GM12878 (cell line): Measurements from ENCODE around the gene INPP5D. TPM values are rescaled to one million over a fixed set of nuclear protein-coding genes. Genes with fewer than 3 reads are reported as not detected.

ENCODE experiments used
- ATAC-seq: fragments of 200-7000 bp; cut with Tn5 transposase; 3 replicates; pipeline ENCODE4 v1.9.1; 2020; ENCODE audit warnings: mild to moderate bottlenecking, moderate library complexity
- BruUV-seq: library from RNA; stranded (reverse); fragments of 400-500 nt; replicated peaks from 2 replicates; lab custom pipeline; 2021; lab: Mats Ljungman, UMichigan
- CTCF ChIA-PET: fragments of 300-600 bp; sonication (Branson Sonifier 250); formaldehyde crosslinking; extraction: SDS; loops from one replicate; lab custom pipeline; 2021; ENCODE audit warnings: inconsistent platforms; lab: Yijun Ruan, JAX
- POLR2A ChIA-PET: fragments of 350-600 bp; formaldehyde crosslinking; extraction: SDS; loops from one replicate; lab custom pipeline; 2021; ENCODE audit warnings: inconsistent platforms; lab: Charles Lee
- RAD21 ChIA-PET: fragments of 300-600 bp; sonication (Branson Sonifier 250); formaldehyde crosslinking; loops from one replicate; lab custom pipeline; 2023; ENCODE audit warnings: antibody characterized with exemption; ENCODE audit not compliant: unreplicated experiment; lab: Charles Lee
- SMC1A ChIA-PET: fragments of 300-600 bp; sonication (Branson Sonifier 250); formaldehyde crosslinking; loops from one replicate; lab custom pipeline; 2023; ENCODE audit not compliant: unreplicated experiment, uncharacterized antibody; lab: Charles Lee
- DNase-seq: peaks from one replicate; pipeline ENCODE4 v3.0.0-alpha.2; 2011; ENCODE audit warnings: low read depth, low spot score
- FAIRE-seq: peaks from 3 replicates; lab custom pipeline; 2011; peaks lifted over from hg19 to GRCh38; lab: Jason Lieb, UNC
- H2AFZ ChIP-seq: 2 replicates; pipeline ENCODE4 v1.6.0; 2011; ENCODE audit warnings: low read depth, low read length, control low read depth; ENCODE audit not compliant: control insufficient read depth
- H3K27ac ChIP-seq: 2 replicates; pipeline ENCODE4 v1.5.1; 2011; ENCODE audit warnings: control low read depth; ENCODE audit not compliant: control insufficient read depth, insufficient read depth
- H3K27me3 ChIP-seq, 2 experiments: replicated peaks in 1 of 2; 2 replicates each; pipeline versions ENCODE4 v1.6.0 to v1.6.1; 2011; ENCODE audit warnings: low read length in 1 of 2; ENCODE audit not compliant: control insufficient read depth in 2 of 2, insufficient read depth in 2 of 2
- H3K36me3 ChIP-seq, 2 experiments: 2 replicates each; pipeline ENCODE4 v1.5.1; 2011; ENCODE audit warnings: low read length in 1 of 2; ENCODE audit not compliant: control insufficient read depth in 2 of 2, insufficient read depth in 2 of 2
- H3K4me1 ChIP-seq: 2 replicates; pipeline ENCODE4 v1.6.1; 2011; ENCODE audit warnings: mild to moderate bottlenecking, low read length, moderate library complexity, mixed read lengths; ENCODE audit not compliant: control insufficient read depth, insufficient read depth
- H3K4me2 ChIP-seq: 2 replicates; pipeline ENCODE4 v1.6.0; 2011; ENCODE audit warnings: control low read depth; ENCODE audit not compliant: control insufficient read depth, insufficient read depth
- H3K4me3 ChIP-seq: fragments of 200-600 bp; sonication (generic); 2 replicates; pipeline ENCODE4 v1.5.1; 2016
- H3K79me2 ChIP-seq: 2 replicates; pipeline ENCODE4 v1.6.0; 2011; ENCODE audit warnings: low read length; ENCODE audit not compliant: control insufficient read depth, insufficient read depth
- H3K9ac ChIP-seq: 2 replicates; pipeline ENCODE4 v1.8.0; 2011; ENCODE audit warnings: low read length, control low read depth, mixed read lengths; ENCODE audit not compliant: control insufficient read depth, insufficient read depth
- H3K9me3 ChIP-seq: replicated peaks from 3 replicates; pipeline ENCODE4 v1.5.1; 2011; ENCODE audit warnings: mild to moderate bottlenecking, low read length; ENCODE audit not compliant: control insufficient read depth, insufficient read depth
- H4K20me1 ChIP-seq: 2 replicates; pipeline ENCODE4 v1.6.0; 2011; ENCODE audit not compliant: control insufficient read depth, insufficient read depth
- STAT1 ChIP-seq: fragments of 450-650 bp; conservative IDR thresholded peaks from 2 replicates; pipeline ENCODE4 v1.6.1; 2014; ENCODE audit warnings: antibody characterized with exemption, mild to moderate bottlenecking
- ZNF687 ChIP-seq: fragments of 450-650 bp; IDR thresholded peaks from 2 replicates; pipeline ENCODE4 v1.6.1; 2017; ENCODE audit warnings: mild to moderate bottlenecking, moderate library complexity
- WGBS: methylation state at CpG from one replicate; pipeline ENCODE4 v1.1.6; 2016; ENCODE audit warnings: low lambda C conversion rate; ENCODE audit not compliant: insufficient replicate concordance, insufficient coverage; ENCODE audit errors: missing lambda C conversion rate; 5-methylcytosine and 5-hydroxymethylcytosine counted together
- in situ Hi-C: fragments of 300-500 bp; cut with MboI; formaldehyde crosslinking; loops from 9 replicates; pipeline ENCODE4 v1.14.3; 2018; ENCODE audit warnings: mixed read lengths
- intact Hi-C: fragments of 100-400 bp; cut with micrococcal nuclease; formaldehyde crosslinking; loops from one replicate; pipeline ENCODE4 v1.14.2; 2022; ENCODE audit not compliant: unreplicated experiment
- polyA plus RNA-seq, 11 experiments: library from polyadenylated mRNA; depleted of rRNA in 4 of 11; unstranded in 6 of 11; stranded (reverse) in 5 of 11; fragments of >200 nt; fragmentation: Nextera tagmentation in 4 of 11; fragmentation: Illumina TruSeq in 1 of 11; extraction: Ambion mirVana in 4 of 11; extraction: Trizol in 1 of 11; gene quantifications; 1 replicate in 1 of 11; 2 replicates in 10 of 11; pipeline versions ENCODE4 v1.2.1 to v1.2.3, GENCODE V29; 2011 to 2016; ENCODE audit warnings: inconsistent platforms in 2 of 11, missing spikeins in 2 of 11, low read depth in 1 of 11
- total RNA-seq, 4 experiments: library from RNA; depleted of rRNA in 3 of 4; stranded (reverse); fragments of >200 nt in 3 of 4; fragmentation: Illumina TruSeq in 1 of 4; extraction: Trizol in 1 of 4; gene quantifications; 2 replicates each; pipeline versions ENCODE4 v1.2.1 to v1.2.3, GENCODE V29; 2013 to 2021
- TF ChIP-seq, protein P1 (sequence below): fragments of 150-350 bp; IDR thresholded peaks from 2 replicates; pipeline ENCODE4 v1.6.1; 2014; ENCODE audit warnings: mild to moderate bottlenecking, low read depth, low read length

INPP5D gene
- total and polyA plus RNA-seq, 10 of the 15 experiments (the other 5 are each of a cell fraction or from before 2014, with no cell fraction given): 11.8 to 139 (median 88.8) TPM

GRCh38 chr2:233218836-233219235, 158.7 kb downstream of the INPP5D start:
- ChIA-PET POLR2A (no interaction called here), RAD21 (no interaction called here), SMC1A (interaction anchor here (0.9 to 1.0 kb wide), 2 partner anchors 9 to 32 kb away, joined by 3 to 5 read pairs; no protein-coding TSS in a partner anchor), CTCF (no interaction called here)
- ATAC-seq (no peak), DNase-seq (no peak), FAIRE-seq (no peak)
- no peaks in the 10 kb centered on the region for H4K20me1 ChIP-seq
- no peak overlapping the region for H3K4me3 ChIP-seq
- no peaks in the 10 kb centered on the region for H3K9me3 ChIP-seq
- intact Hi-C loops (no loop called here), in situ Hi-C loops (no loop called here)
- H2AFZ ChIP-seq: no peak overlapping the region
- H3K36me3 ChIP-seq: no peaks in the 10 kb centered on the region
- 87% methylated on average over 6 of the region's 6 CpGs for WGBS
- H3K27ac ChIP-seq: no peak overlapping the region
- no peak for TF ChIP-seq ZNF687
- TF ChIP-seq, protein P1, sequence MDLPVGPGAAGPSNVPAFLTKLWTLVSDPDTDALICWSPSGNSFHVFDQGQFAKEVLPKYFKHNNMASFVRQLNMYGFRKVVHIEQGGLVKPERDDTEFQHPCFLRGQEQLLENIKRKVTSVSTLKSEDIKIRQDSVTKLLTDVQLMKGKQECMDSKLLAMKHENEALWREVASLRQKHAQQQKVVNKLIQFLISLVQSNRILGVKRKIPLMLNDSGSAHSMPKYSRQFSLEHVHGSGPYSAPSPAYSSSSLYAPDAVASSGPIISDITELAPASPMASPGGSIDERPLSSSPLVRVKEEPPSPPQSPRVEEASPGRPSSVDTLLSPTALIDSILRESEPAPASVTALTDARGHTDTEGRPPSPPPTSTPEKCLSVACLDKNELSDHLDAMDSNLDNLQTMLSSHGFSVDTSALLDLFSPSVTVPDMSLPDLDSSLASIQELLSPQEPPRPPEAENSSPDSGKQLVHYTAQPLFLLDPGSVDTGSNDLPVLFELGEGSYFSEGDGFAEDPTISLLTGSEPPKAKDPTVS: no peak
- TF ChIP-seq STAT1: no peak
- H3K9ac ChIP-seq: no peak overlapping the region
- H3K4me1 ChIP-seq: peaks cover 7% of the 10 kb centered on the region
- H3K4me2 ChIP-seq: no peak overlapping the region
- BruUV-seq: no TSS peak
- H3K79me2 ChIP-seq: no peaks in the 10 kb centered on the region
- no peaks in the 10 kb centered on the region for H3K27me3 ChIP-seq
